Neural crest cell (in vitro differentiated cells): ENCODE results near the gene SMARCC1. TPM values are rescaled to one million over a fixed set of nuclear protein-coding genes. Genes with fewer than 3 reads are reported as not detected.
A peak's percentile ranks its signal among the peaks of the same experiment; 100 is the strongest.

Experiments used
- DNase-seq: peaks from one replicate; pipeline ENCODE4 v3.0.0; 2021; ENCODE audit warnings: low read depth, mixed read lengths, low spot score
- H3K27ac Mint-ChIP-seq: one replicate; pipeline ENCODE4 v1.8.0; 2021; ENCODE audit warnings: mild to moderate bottlenecking, mixed read lengths; ENCODE audit not compliant: unreplicated experiment
- H3K27me3 Mint-ChIP-seq: 2 replicates; pipeline ENCODE4 v1.8.0; 2021; ENCODE audit warnings: low read depth, mild to moderate bottlenecking, mixed read lengths
- H3K36me3 Mint-ChIP-seq: 2 replicates; pipeline ENCODE4 v1.8.0; 2021; ENCODE audit warnings: low read depth, mild to moderate bottlenecking, mixed read lengths
- H3K4me1 Mint-ChIP-seq: 2 replicates; pipeline ENCODE4 v1.8.0; 2021; ENCODE audit warnings: mixed read lengths
- H3K4me3 Mint-ChIP-seq: one replicate; pipeline ENCODE4 v1.8.0; 2021; ENCODE audit warnings: mild to moderate bottlenecking, mixed read lengths
- H3K9me3 Mint-ChIP-seq: 2 replicates; pipeline ENCODE4 v1.8.0; 2021; ENCODE audit warnings: mixed read lengths
- total RNA-seq: library from RNA; stranded (reverse); gene quantifications from 2 replicates; pipeline ENCODE4 v1.2.1, GENCODE V29; 2021
- TF ChIP-seq, protein P1 (sequence below): fragments of 200-600 bp; sonication (generic); conservative IDR thresholded peaks from 2 replicates; pipeline ENCODE4 v1.5.0; 2021; ENCODE audit warnings: antibody characterized with exemption, mild to moderate bottlenecking

The SMARCC1 gene
- total RNA-seq, 1 donor from 2014 or later: 281 TPM

GRCh38 chr3:47794544-47794943 lies 12.9 kb upstream of the SMARCC1 start:
- TF ChIP-seq, protein P1, sequence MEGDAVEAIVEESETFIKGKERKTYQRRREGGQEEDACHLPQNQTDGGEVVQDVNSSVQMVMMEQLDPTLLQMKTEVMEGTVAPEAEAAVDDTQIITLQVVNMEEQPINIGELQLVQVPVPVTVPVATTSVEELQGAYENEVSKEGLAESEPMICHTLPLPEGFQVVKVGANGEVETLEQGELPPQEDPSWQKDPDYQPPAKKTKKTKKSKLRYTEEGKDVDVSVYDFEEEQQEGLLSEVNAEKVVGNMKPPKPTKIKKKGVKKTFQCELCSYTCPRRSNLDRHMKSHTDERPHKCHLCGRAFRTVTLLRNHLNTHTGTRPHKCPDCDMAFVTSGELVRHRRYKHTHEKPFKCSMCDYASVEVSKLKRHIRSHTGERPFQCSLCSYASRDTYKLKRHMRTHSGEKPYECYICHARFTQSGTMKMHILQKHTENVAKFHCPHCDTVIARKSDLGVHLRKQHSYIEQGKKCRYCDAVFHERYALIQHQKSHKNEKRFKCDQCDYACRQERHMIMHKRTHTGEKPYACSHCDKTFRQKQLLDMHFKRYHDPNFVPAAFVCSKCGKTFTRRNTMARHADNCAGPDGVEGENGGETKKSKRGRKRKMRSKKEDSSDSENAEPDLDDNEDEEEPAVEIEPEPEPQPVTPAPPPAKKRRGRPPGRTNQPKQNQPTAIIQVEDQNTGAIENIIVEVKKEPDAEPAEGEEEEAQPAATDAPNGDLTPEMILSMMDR: no peak
- no peak for DNase-seq
- H3K36me3 Mint-ChIP-seq: no peaks in the 10 kb centered on the region
- H3K27me3 Mint-ChIP-seq: no peaks in the 10 kb centered on the region
- no peak overlapping the region for H3K27ac Mint-ChIP-seq
- peaks cover 7% of the 10 kb centered on the region for H3K4me1 Mint-ChIP-seq
- H3K9me3 Mint-ChIP-seq: peaks cover 6% of the 10 kb centered on the region
- no peak overlapping the region for H3K4me3 Mint-ChIP-seq

GRCh38 chr3:47792699-47793098 lies 11.0 kb upstream of the SMARCC1 start:
- Mint-ChIP-seq H3K4me3 (no peak overlapping the region), H3K27me3 (no peaks in the 10 kb centered on the region), H3K36me3 (no peaks in the 10 kb centered on the region), H3K9me3 (peaks cover 6% of the 10 kb centered on the region), H3K27ac (no peak overlapping the region), H3K4me1 (peaks cover 13% of the 10 kb centered on the region)
- no peak for DNase-seq
- TF ChIP-seq, protein P1: no peak

DNA sequence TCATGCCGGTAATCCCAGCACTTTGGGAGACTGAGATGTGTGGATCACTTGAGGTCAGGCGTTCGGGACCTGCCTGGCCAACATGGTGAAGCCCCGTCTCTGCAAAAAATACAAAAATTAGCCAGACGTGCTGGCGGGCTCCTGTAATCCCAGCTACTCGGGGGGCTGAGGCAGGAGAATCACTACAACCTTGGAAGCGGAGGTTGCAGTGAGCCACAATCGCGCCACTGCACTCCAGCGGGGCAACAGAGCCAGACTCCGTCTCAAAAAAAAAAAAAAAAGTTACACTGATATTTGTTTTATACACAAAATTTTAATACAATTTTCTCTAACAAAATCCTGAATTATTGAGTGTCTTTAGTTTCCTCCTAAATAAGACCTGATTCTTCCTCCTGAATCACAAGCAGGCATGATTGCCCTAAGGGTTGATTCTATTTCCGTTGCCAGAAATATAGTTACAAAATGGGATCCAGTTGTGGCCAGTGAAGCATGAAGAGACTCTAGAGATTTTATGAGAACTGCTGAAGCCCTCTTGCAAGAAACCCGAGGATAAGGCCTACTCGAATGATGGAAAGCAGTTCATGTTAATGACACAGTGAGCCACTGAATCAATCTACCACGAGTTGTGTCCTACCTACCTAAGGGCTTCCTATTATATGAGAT lies 9.6 kb upstream of the SMARCC1 start:
- TF ChIP-seq, protein P1: no peak
- Mint-ChIP-seq H3K27me3 (no peaks in the 10 kb centered on the region), H3K9me3 (peaks cover 6% of the 10 kb centered on the region), H3K27ac (no peak overlapping the region), H3K4me1 (peaks cover 7% of the 10 kb centered on the region), H3K36me3 (no peaks in the 10 kb centered on the region), H3K4me3 (no peak overlapping the region)
- DNase-seq: no peak

DNA sequence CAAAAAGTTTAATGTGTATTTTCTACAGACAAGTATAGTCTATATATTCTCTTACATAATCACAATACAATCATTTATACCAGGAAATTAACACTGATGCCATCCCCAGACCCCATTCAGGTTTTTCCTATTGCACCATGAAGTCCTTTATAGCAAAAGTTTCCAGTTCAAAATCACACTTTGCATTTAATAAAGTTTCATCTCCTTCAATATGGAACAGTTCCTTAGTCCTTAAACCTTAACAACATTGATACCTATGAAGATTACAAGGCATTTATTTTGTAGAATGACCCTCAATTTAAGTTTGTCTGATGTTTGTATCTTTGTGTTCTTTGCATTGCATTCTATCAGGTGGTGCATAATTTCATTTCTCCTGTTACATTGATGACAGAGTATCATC lies 2.0 kb upstream of the SMARCC1 start:
- Mint-ChIP-seq H3K36me3 (peaks cover 6% of the 10 kb centered on the region), H3K27ac (no peak overlapping the region), H3K9me3 (no peaks in the 10 kb centered on the region), H3K4me1 (peaks cover 31% of the 10 kb centered on the region), H3K27me3 (peaks cover 3% of the 10 kb centered on the region), H3K4me3 (peak overlapping the region; percentile 65)
- no peak for DNase-seq
- TF ChIP-seq, protein P1: no peak

- TF ChIP-seq, protein P1: no peak
- DNase-seq: no peak
- Mint-ChIP-seq H3K27ac (peak overlapping the region; percentile 99), H3K4me3 (peak overlapping the region; percentile 96), H3K36me3 (peaks cover 6% of the 10 kb centered on the region), H3K4me1 (peaks cover 27% of the 10 kb centered on the region), H3K9me3 (no peaks in the 10 kb centered on the region), H3K27me3 (peaks cover 3% of the 10 kb centered on the region)
Measured at GRCh38 chr3:47782446-47783308, 984 bp upstream of the SMARCC1 start.
